ENCODE results near the gene SLC25A53. TPM values are rescaled to one million over a fixed set of nuclear protein-coding genes. Genes with fewer than 3 reads are reported as not detected.
"Not testable (repeated sequence)": the region's sequence is repeated elsewhere in the genome, so short reads cannot be mapped to it uniquely, and the experiment has no call there.

SLC25A53 gene
- total and polyA plus RNA-seq, 2 donors = 10.6 to 23.7 TPM

DNA sequence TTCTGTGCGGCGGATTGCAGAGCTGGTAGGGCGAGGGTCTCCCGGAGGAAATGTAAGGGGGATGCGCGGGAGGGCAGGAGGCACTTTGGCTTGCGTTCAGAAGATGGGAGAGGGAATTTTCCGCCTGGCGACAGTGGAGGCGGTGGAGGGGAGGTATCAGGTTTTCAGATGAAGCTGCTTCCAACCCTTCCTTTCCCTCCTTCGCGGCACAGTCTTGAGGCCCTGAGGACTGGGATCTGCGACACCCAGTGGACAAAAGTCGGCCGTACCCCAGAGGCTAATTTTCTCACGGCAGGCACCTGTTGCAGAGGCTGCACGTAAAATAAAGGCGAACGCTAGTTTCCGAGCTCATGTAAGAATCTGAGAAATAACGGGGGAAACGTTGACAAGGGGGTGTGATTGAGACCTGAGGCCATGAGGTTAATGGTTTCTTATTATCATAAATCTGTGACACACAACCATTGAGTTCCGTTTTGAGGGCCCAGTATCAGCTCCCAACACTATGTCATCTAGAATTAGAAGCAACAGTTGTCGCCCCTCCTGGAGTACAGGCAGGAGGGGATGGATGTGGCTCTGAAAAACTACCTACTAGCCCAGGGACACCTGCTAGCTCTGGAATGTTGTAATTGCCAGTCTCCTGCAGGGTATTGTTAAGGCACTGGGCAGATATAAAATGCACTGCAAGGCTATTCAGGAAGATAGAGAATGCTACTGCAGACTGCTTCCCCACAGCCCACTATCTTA lies 43.4 kb downstream of the SLC25A53 start:
- Histone ChIP-seq H3K4me1 (ENCODE audit: insufficient read depth) (no peaks in the 10 kb centered on the region), H3K4me3 (ENCODE audit: low read depth, low read length) (peak overlapping the region; percentile 58), H3K36me3 (ENCODE audit: insufficient read depth) (no peaks in the 10 kb centered on the region), H3K27ac (ENCODE audit: low read depth) (no peak overlapping the region)
- WGBS = 6% methylated on average over 23 of the region's 24 CpGs
- peak; percentile 45 for DNase-seq (ENCODE audit: extremely low spot score)

DNA sequence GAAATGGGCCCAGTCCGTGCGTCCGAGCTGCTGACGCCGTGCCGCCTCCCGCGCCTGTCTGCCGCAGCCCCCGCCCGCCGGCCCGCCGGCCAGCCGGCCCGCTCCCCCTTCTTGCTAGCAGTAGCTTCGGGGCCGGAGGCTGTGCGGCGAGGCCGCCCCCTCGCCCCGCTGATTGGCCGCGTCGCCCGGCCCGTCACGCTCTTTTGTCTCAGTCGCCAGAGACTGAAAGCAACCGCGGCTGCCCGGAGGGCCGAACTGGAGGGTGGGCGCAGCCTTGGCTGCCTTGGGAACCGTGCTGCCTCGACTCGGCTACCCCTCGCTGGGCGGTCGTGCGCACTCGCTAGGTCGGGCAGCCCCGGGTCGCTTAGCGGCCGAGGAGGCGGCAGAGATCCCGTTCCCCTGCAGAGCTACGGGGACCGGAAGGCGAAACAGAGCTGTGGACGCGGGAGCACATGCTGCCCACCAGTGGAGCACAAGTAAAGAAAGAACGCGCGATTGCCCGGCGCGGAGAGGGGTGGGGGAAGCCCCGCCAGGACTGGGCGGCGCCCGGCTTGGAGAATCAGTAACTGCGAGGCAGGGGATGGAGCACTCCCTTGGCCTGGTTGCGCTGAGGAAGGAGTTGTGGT lies 44.4 kb downstream of the SLC25A53 start, which contains the start of gene ZCCHC18:
ZCCHC18 (plus strand) TSS at position 198 of the 626 bp plus-strand sequence. CDS start 1,589 bp downstream, outside the sequence.
- Histone ChIP-seq H3K4me1 (ENCODE audit: insufficient read depth) (no peaks in the 10 kb centered on the region), H3K27ac (ENCODE audit: low read depth) (peak within 1 kb of the TSS; percentile 41), H3K4me3 (ENCODE audit: low read depth, low read length) (peak within 1 kb of the TSS; percentile 58), H3K36me3 (ENCODE audit: insufficient read depth) (no peaks in the 10 kb centered on the region)
- DNase-seq (ENCODE audit: extremely low spot score) = no peak
- under 1% methylated on average over 64 of the region's 67 CpGs for WGBS

GRCh38 chrX:104110491-104111240 lies 46.1 kb downstream of the SLC25A53 start:
- not testable (repeated sequence) for H3K27ac ChIP-seq (ENCODE audit: low read depth); H3K36me3 ChIP-seq (ENCODE audit: insufficient read depth); DNase-seq (ENCODE audit: extremely low spot score); H3K4me1 ChIP-seq (ENCODE audit: insufficient read depth); H3K4me3 ChIP-seq (ENCODE audit: low read depth, low read length)
- WGBS = 70% methylated on average over 6 of the region's 6 CpGs

DNA sequence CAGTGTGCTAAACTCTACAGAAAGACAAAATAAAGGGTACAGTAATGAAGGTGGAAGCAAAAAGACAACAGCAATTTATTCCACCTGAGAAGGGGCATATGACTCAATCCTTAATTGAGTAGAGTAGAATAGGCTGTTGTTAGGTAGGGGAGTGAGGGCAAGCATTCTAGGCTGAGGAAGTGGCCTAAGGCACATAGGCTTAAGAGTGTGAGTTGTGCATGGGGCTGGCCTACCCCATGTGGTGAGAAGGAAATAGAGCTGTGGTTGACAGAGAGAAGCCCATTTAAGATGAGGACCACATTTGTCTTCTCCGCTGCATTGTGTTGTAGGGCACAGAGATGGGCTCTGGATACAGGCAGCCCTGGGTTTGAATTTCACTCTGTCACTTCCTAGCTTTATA lies 47.9 kb downstream of the SLC25A53 start:
- H3K36me3 ChIP-seq (ENCODE audit: insufficient read depth) = no peaks in the 10 kb centered on the region
- no peak overlapping the region for H3K27ac ChIP-seq (ENCODE audit: low read depth)
- no peak overlapping the region for H3K4me3 ChIP-seq (ENCODE audit: low read depth, low read length)
- 90% methylated on average over 1 of the region's 1 CpG for WGBS
- H3K4me1 ChIP-seq (ENCODE audit: insufficient read depth) = no peaks in the 10 kb centered on the region
- DNase-seq (ENCODE audit: extremely low spot score) = no peak

DNA sequence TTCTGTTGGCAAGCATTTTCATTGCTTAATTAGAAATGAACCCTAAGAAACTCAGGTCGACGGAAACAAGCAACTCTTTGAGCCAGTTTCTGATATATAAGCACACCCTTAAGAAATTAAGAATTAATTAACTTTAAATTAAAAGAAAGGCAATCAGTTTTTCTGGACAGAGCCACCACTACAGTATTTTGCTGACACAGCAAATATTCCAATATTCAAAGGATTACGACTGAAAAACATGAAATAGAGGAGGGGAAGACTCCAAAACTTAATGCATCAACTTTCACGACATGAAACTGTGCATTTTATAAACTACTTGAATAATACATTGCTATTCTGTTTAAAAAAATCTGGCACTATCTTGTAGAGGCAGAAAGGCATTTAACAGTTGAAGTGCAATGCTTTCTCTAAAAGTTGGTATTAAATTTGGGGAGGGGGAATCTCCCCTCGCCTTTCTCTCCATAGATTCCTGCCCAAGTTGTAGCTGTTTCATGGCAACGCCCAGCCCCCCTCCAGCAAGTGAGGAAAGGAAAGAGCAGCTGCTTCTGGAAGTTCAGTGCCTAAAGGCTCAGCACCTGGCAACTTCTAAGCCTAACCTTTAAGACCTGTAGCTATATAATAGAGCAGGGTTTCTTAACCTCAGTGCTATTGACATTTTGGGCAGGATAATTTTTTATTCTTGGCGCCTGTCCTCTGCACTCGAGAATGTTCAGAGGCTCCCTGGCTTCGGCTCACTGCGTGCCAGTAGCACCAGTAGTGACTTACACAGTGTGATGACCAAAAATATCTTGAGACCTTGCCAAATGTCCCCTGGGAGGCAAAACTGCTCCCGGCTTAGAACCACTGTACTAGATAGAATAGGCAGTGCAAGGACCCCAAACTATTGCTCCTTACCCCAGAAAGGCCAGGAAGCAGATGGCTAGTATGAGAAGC lies 51.2 kb downstream of the SLC25A53 start:
- no peak overlapping the region for H3K4me3 ChIP-seq (ENCODE audit: low read depth, low read length)
- WGBS = 79% methylated on average over 11 of the region's 11 CpGs

GRCh38 chrX:104104676-104105075 lies 52.1 kb downstream of the SLC25A53 start:
- DNase-seq (ENCODE audit: extremely low spot score) = no peak
- Histone ChIP-seq H3K4me1 (ENCODE audit: insufficient read depth) (no peaks in the 10 kb centered on the region), H3K36me3 (ENCODE audit: insufficient read depth) (no peaks in the 10 kb centered on the region), H3K27ac (ENCODE audit: low read depth) (no peak overlapping the region), H3K4me3 (ENCODE audit: low read depth, low read length) (no peak overlapping the region)
- 96% methylated on average over 10 of the region's 10 CpGs for WGBS

More for the DNA sequence above, 51.2 kb downstream of the SLC25A53 start:
- Histone ChIP-seq H3K4me1 (ENCODE audit: insufficient read depth) (no peaks in the 10 kb centered on the region), H3K27ac (ENCODE audit: low read depth) (no peak overlapping the region), H3K36me3 (ENCODE audit: insufficient read depth) (no peaks in the 10 kb centered on the region)
- DNase-seq (ENCODE audit: extremely low spot score) = no peak

DNA sequence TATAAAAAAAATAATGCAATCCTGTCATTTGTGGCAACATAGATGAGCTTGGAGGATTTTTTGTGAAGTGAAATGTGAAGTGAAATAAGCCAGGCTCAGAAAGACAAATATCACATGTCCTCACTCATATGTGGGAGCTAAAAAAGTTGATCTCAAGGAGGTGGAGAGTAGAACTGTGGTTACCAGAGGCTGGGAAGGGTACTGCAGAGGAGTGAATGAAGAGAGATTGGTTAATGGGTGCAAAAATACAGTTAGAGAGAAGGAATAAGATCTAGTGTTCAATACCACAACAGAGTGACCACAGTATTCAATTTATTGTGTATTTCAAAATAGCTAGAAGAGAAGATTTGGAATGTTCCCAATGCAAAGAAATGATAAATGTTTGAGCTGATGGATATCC lies 57.9 kb downstream of the SLC25A53 start:
- Histone ChIP-seq H3K36me3 (ENCODE audit: insufficient read depth) (no peaks in the 10 kb centered on the region), H3K4me3 (ENCODE audit: low read depth, low read length) (no peak overlapping the region), H3K27ac (ENCODE audit: low read depth) (no peak overlapping the region), H3K4me1 (ENCODE audit: insufficient read depth) (no peaks in the 10 kb centered on the region)
- DNase-seq (ENCODE audit: extremely low spot score) = no peak

DNA sequence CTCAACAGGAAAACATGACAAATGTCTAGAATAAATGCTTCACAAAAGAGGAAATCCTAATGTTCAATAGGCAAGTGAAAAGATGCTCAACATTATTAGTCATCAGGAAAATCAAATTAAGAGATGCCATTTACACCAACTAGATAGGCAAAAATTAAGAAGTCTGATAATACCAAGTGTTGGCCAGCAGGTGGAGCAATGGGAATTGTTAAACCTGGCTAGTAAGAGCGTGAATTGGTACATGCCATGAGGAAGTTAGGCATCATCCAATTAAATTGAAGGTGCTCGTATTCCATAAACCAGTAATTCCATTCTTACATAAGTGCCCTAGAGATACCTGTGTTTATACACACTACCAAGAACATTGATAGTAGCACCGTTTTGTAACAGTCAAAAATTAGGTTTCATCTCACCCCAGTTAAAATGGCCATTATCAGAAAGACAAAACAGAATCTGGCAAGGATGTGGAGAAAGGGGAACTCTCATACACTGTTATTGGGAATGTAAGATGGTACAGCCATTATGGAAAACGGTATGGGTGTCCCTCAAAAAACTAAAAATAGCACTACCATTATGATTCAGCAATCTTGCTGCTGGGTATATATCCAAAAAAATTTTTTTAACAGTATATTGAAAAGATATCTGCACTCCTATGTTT lies 58.5 kb downstream of the SLC25A53 start:
- DNase-seq (ENCODE audit: extremely low spot score) = no peak
- under 1% methylated on average over 4 of the region's 4 CpGs for WGBS
- Histone ChIP-seq H3K4me3 (ENCODE audit: low read depth, low read length) (no peak overlapping the region), H3K4me1 (ENCODE audit: insufficient read depth) (no peaks in the 10 kb centered on the region), H3K27ac (ENCODE audit: low read depth) (no peak overlapping the region), H3K36me3 (ENCODE audit: insufficient read depth) (no peaks in the 10 kb centered on the region)

- 91% methylated on average over 7 of the region's 7 CpGs for WGBS
- Histone ChIP-seq H3K4me1 (ENCODE audit: insufficient read depth) (no peaks in the 10 kb centered on the region), H3K4me3 (ENCODE audit: low read depth, low read length) (no peak overlapping the region), H3K36me3 (ENCODE audit: insufficient read depth) (no peaks in the 10 kb centered on the region), H3K27ac (ENCODE audit: low read depth) (no peak overlapping the region)
- no peak for DNase-seq (ENCODE audit: extremely low spot score)
Measured at GRCh38 chrX:104085919-104086318, 70.9 kb downstream of the SLC25A53 start.

DNA sequence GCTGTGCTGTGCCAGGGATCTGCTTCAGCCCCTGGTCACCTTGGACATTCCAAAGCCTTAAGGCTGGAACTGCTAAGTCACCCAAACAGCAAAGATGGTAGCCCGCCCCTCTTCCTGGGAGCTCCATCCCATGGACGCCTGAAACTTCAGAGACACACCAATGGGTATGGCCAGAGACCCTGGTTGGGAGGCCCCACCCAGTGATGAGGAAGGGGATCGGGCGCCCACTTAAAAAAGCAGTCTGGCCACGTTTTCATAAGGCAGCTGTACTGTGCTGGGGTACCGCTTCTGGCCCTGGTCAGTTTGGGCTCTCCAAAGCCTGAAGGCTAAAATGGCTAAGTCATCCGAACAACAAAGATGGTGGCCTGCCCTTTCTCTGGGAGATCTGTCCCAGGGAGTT lies 71.3 kb downstream of the SLC25A53 start:
- Histone ChIP-seq H3K4me3 (ENCODE audit: low read depth, low read length) (no peak overlapping the region), H3K27ac (ENCODE audit: low read depth) (no peak overlapping the region), H3K4me1 (ENCODE audit: insufficient read depth) (no peaks in the 10 kb centered on the region), H3K36me3 (ENCODE audit: insufficient read depth) (no peaks in the 10 kb centered on the region)
- 91% methylated on average over 7 of the region's 7 CpGs for WGBS
- DNase-seq (ENCODE audit: extremely low spot score) = no peak

- Histone ChIP-seq H3K36me3 (ENCODE audit: insufficient read depth) (no peaks in the 10 kb centered on the region), H3K4me3 (ENCODE audit: low read depth, low read length) (no peak overlapping the region), H3K27ac (ENCODE audit: low read depth) (no peak overlapping the region), H3K4me1 (ENCODE audit: insufficient read depth) (no peaks in the 10 kb centered on the region)
- no peak for DNase-seq (ENCODE audit: extremely low spot score)
- 65% methylated on average over 5 of the region's 5 CpGs for WGBS
Measured at GRCh38 chrX:104084534-104085277, 72.1 kb downstream of the SLC25A53 start.

GRCh38 chrX:104084063-104084462 lies 72.7 kb downstream of the SLC25A53 start:
- Histone ChIP-seq H3K4me3 (ENCODE audit: low read depth, low read length) (no peak overlapping the region), H3K4me1 (ENCODE audit: insufficient read depth) (no peaks in the 10 kb centered on the region), H3K36me3 (ENCODE audit: insufficient read depth) (no peaks in the 10 kb centered on the region), H3K27ac (ENCODE audit: low read depth) (no peak overlapping the region)
- no peak for DNase-seq (ENCODE audit: extremely low spot score)
- 76% methylated on average over 4 of the region's 4 CpGs for WGBS

Measured in urinary bladder (tissue), 4 donors.